DOHH2 (cell line): ENCODE results near the gene MYPN.

Source experiments
- H3F3A ChIP-seq: fragments of 200-600 bp; sonication (generic), shearing (Covaris generic); 2 replicates; pipeline ENCODE4 v1.6.0; 2016; ENCODE audit warnings: antibody characterized with exemption, mild to moderate bottlenecking; ENCODE audit not compliant: control insufficient read depth, insufficient read depth
- H3K27ac ChIP-seq: fragments of 200-600 bp; sonication (generic); 2 replicates; pipeline ENCODE4 v1.5.1; 2014; ENCODE audit warnings: low read depth, mild to moderate bottlenecking, low read length, moderate library complexity
- H3K27me3 ChIP-seq: fragments of 200-600 bp; sonication (generic); 2 replicates; pipeline ENCODE4 v1.6.1; 2014; ENCODE audit warnings: mild to moderate bottlenecking, low read length, mixed read lengths; ENCODE audit not compliant: control insufficient read depth
- H3K36me3 ChIP-seq: fragments of 200-600 bp; sonication (generic); 2 replicates; pipeline ENCODE4 v1.6.1; 2014; ENCODE audit warnings: mild to moderate bottlenecking, low read length, moderate library complexity, mixed read lengths; ENCODE audit not compliant: control insufficient read depth
- H3K4me1 ChIP-seq: fragments of 200-600 bp; sonication (generic); 2 replicates; pipeline ENCODE4 v1.6.1; 2014; ENCODE audit warnings: mild to moderate bottlenecking, low read length, mixed read lengths; ENCODE audit not compliant: control insufficient read depth
- H3K4me2 ChIP-seq: fragments of 200-600 bp; sonication (generic); 2 replicates; pipeline ENCODE4 v1.6.0; 2014; ENCODE audit warnings: mild to moderate bottlenecking, low read length, moderate library complexity
- H3K4me3 ChIP-seq: fragments of 200-600 bp; sonication (generic); 2 replicates; pipeline ENCODE4 v1.5.1; 2014; ENCODE audit warnings: mild to moderate bottlenecking, low read length, mixed read lengths
- H3K79me2 ChIP-seq: fragments of 200-600 bp; sonication (generic); 2 replicates; pipeline ENCODE4 v1.6.1; 2014; ENCODE audit warnings: mild to moderate bottlenecking, low read length, mixed read lengths; ENCODE audit not compliant: control insufficient read depth
- H3K9me2 ChIP-seq: fragments of 200-600 bp; sonication (generic); replicated peaks from 2 replicates; pipeline ENCODE4 v1.6.1; 2014; ENCODE audit warnings: mild to moderate bottlenecking, low read length, mixed read lengths; ENCODE audit not compliant: control insufficient read depth
- H3K9me3 ChIP-seq: fragments of 200-600 bp; sonication (generic); 2 replicates; pipeline ENCODE4 v1.6.1; 2014; ENCODE audit warnings: antibody characterized with exemption, low read length, mixed read lengths; ENCODE audit not compliant: control insufficient read depth, insufficient read depth
- H4K20me1 ChIP-seq: fragments of 200-600 bp; sonication (generic); 2 replicates; pipeline ENCODE4 v1.6.0; 2014; ENCODE audit warnings: low read depth, mild to moderate bottlenecking, antibody characterized with exemption, low read length, moderate library complexity; ENCODE audit not compliant: control insufficient read depth, insufficient read depth
- EZH2phosphoT487 ChIP-seq: fragments of 200-600 bp; sonication (generic); IDR thresholded peaks from 2 replicates; pipeline ENCODE4 v1.6.1; 2017; ENCODE audit warnings: borderline replicate concordance, mild to moderate bottlenecking, antibody characterized with exemption, low read length, moderate library complexity, mixed read lengths
- TF ChIP-seq, protein P1 (sequence below): fragments of 200-600 bp; sonication (generic); IDR thresholded peaks from one replicate; pipeline ENCODE4 v1.5.1; 2014; ENCODE audit warnings: antibody characterized with exemption, mild to moderate bottlenecking, low read depth, low read length; ENCODE audit not compliant: poor library complexity, severe bottlenecking

MYPN gene

DNA sequence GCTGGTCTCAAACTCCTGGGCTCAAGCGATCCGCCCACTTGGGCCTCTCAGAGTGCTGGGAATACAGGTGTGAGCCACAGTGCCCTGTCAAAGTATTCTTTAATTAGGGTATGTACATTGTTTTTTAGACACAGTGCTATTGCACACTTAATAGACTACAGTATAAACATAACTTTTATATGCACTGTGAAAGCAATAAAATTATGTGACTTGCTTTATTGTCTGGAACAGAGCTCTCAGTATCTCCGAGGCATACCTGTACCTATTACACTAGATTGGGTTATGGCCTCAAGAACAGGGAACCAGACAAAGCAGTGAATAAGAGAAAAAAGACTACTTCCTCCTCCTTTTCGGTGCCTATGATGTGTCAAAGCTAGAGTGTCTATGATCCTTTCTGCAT, 109.5 kb downstream of the MYPN start:
- H3K9me2 ChIP-seq: no peaks in the 10 kb centered on the region
- no peak for TF ChIP-seq EZH2phosphoT487
- TF ChIP-seq, protein P1, sequence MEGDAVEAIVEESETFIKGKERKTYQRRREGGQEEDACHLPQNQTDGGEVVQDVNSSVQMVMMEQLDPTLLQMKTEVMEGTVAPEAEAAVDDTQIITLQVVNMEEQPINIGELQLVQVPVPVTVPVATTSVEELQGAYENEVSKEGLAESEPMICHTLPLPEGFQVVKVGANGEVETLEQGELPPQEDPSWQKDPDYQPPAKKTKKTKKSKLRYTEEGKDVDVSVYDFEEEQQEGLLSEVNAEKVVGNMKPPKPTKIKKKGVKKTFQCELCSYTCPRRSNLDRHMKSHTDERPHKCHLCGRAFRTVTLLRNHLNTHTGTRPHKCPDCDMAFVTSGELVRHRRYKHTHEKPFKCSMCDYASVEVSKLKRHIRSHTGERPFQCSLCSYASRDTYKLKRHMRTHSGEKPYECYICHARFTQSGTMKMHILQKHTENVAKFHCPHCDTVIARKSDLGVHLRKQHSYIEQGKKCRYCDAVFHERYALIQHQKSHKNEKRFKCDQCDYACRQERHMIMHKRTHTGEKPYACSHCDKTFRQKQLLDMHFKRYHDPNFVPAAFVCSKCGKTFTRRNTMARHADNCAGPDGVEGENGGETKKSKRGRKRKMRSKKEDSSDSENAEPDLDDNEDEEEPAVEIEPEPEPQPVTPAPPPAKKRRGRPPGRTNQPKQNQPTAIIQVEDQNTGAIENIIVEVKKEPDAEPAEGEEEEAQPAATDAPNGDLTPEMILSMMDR: no peak

DNA sequence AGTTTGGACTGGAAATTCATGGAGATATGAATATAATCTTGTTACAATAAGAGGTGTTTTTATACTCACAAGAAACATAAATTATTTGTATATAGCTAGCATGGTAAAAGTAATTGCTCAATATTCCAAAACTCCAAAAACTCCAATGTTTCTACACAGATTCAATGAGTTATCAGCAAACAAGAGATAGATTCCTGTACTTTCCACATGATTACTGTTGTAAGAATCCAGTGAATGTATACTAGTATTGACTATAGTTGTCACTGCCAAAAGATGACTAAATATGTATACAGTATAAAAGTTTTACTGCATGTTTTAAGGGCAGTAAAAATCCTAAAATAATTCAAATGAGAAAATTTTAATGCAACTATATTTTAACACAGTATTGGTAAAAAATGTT, 111.9 kb downstream of the MYPN start:
- Histone ChIP-seq H4K20me1 (no peaks in the 10 kb centered on the region), H3K9me3 (no peaks in the 10 kb centered on the region), H3K79me2 (no peaks in the 10 kb centered on the region), H3K27ac (no peak overlapping the region), H3F3A (no peaks in the 10 kb centered on the region), H3K27me3 (no peaks in the 10 kb centered on the region), H3K4me1 (no peaks in the 10 kb centered on the region), H3K4me2 (no peak overlapping the region), H3K9me2 (no peaks in the 10 kb centered on the region), H3K4me3 (no peak overlapping the region), H3K36me3 (no peaks in the 10 kb centered on the region)
- TF ChIP-seq EZH2phosphoT487: no peak
- TF ChIP-seq, protein P1: no peak

More for the DNA sequence above, 109.5 kb downstream of the MYPN start:
- Histone ChIP-seq H3K4me2 (no peak overlapping the region), H3K9me3 (no peaks in the 10 kb centered on the region), H3K27me3 (no peaks in the 10 kb centered on the region), H3K36me3 (no peaks in the 10 kb centered on the region), H4K20me1 (no peaks in the 10 kb centered on the region), H3F3A (no peaks in the 10 kb centered on the region), H3K4me3 (no peak overlapping the region), H3K27ac (no peak overlapping the region), H3K79me2 (no peaks in the 10 kb centered on the region), H3K4me1 (no peaks in the 10 kb centered on the region)

- H3K79me2 ChIP-seq: no peaks in the 10 kb centered on the region
These were observed 113.1 kb downstream of the MYPN start for GRCh38 chr10:68222391-68222790.

More at GRCh38 chr10:68222391-68222790, 113.1 kb downstream of the MYPN start:
- H3K9me3 ChIP-seq: no peaks in the 10 kb centered on the region
- H3F3A ChIP-seq: no peaks in the 10 kb centered on the region
- no peaks in the 10 kb centered on the region for H3K9me2 ChIP-seq
- no peaks in the 10 kb centered on the region for H3K36me3 ChIP-seq
- no peak overlapping the region for H3K4me3 ChIP-seq
- H4K20me1 ChIP-seq: no peaks in the 10 kb centered on the region
- no peaks in the 10 kb centered on the region for H3K27me3 ChIP-seq
- H3K4me1 ChIP-seq: no peaks in the 10 kb centered on the region
- H3K27ac ChIP-seq: no peak overlapping the region
- TF ChIP-seq, protein P1: no peak
- no peak for TF ChIP-seq EZH2phosphoT487
- no peak overlapping the region for H3K4me2 ChIP-seq
